Activated T-helper 1 cell treated with anti-CD3 and anti-CD28 coated beads, Interleukin-12 subunit alpha, Interleukin-12 subunit beta, Interleukin-2, Interleukin-4 antibody, amounts not matched to agents 30 ng/mL and 10 ng/mL and 1 ng/mL, durations not matched to agents 14 hours and 24 hours and 36 hours (primary cell): ENCODE data around the gene KCTD21. TPM values are rescaled to one million over a fixed set of nuclear protein-coding genes. Genes with fewer than 3 reads are reported as not detected.

Experiments
- total RNA-seq: library from RNA; stranded (reverse); gene quantifications from 2 replicates; pipeline ENCODE4 v1.2.3, GENCODE V29; 2022

Gene KCTD21
- total RNA-seq, 1 donor from 2014 or later = 10.7 TPM

Other genes starting within 250 kb of the KCTD21 start
- 58.2 and 63.6 TPM in 2 replicates for gene INTS4, start 194.0 kb downstream of the KCTD21 start, total RNA-seq
- 0.16 and 0.49 TPM in 2 replicates for gene KCTD14, start 165.3 kb downstream of the KCTD21 start, total RNA-seq
- not detected in 2 replicates for gene THRSP, start 124.8 kb downstream of the KCTD21 start, total RNA-seq
- 208 and 220 TPM in 2 replicates for gene NDUFC2, start 108.8 kb downstream of the KCTD21 start, total RNA-seq
- 57.9 and 74.2 TPM in 2 replicates for gene ALG8, start 49.0 kb downstream of the KCTD21 start, total RNA-seq
- 11.8 and 14.0 TPM in 2 replicates for gene USP35, start 293 bp upstream of the KCTD21 start, total RNA-seq
- 15.9 and 16.0 TPM in 2 replicates for gene GAB2, start 229.2 kb upstream of the KCTD21 start, total RNA-seq